GM18511 (cell line): ENCODE data around the gene SH3BP2.

Source experiments
- ATAC-seq: cut with Tn5 transposase; IDR thresholded peaks from one replicate; pipeline ENCODE4 v1.9.1; 2021; ENCODE audit warnings: mild to moderate bottlenecking, moderate library complexity; ENCODE audit not compliant: unreplicated experiment

The SH3BP2 gene

DNA sequence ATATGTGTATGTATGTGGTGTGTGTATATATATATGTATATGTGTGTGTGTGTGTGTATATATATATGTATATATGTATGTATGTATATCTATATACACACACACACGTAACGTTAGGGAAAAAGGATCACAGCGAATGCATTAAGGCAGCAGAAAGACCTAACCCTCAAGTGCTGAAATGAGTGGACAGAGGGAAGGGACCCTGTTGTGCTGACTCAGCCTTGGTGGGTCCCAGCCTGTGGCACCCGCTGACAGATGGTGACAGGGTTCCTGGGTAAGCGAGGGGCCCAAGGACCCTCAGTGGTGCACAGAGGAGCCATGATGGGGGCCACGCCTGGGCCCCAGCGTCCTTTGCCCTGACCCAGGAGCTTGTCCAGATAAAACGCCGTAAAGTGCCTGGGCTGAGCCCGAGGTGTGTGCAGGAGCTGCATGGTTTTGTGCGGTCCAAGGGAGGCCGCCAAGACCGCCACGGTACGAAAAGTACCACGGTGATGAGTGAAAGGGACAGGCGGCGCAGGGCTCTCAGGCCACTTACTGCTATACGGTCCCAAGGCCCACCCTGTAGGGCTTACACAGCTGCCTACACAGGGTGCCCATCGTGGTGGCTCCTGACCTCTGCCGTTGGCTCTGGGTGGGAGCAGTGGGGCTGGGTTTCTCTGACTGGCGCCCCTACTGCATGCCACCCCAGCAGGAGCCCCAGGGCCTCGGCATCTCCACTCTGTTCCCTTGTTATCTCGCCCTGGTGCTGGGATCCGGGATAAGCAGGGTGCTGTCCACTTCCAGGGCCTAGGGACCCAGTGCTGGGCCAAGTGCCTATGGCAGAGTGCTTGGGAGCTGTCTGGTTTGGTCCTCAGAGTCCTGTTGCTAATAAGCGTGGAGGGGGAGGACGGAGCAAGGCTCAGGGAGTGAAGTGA, 10.0 kb downstream of the SH3BP2 start:
- ATAC-seq: no peak

DNA sequence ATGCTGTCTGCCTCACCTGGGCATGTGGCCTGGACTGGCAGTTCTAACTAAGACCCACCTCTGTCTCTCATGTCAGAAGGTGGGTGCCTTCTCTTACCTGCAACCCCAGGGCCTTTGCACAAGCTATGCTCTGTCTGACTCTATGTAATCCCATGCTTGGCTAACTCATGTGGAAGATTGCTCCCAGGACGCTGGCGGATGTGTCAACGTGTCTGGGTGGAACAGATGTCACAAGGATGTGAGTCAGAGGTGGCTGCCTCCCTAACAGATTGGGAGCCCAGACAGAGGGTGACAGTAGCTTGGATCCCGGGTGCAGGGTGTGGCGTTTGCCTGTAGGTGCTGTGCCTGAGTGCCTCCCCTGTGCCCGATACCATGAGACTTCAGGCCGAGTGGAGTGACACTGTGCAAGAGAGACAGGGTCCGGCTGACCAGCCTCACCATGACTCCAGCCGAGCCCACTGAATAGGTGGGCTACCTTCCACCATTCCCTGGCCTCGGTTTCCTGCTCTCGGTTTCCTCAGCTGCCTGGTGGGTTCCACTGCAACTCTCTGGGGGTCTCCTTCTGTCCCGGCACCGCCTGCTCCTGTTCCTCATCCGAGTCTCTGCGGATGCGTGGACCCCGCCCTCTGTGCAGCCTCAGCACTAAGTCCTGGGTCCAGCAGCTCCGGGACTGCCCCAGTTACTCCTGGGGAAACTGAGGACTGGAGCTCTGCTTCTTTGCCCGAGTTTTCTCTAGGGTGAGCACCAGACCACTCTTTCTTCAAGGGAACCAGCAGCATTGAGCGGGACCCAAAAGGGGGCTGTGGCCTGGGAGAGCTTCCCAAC, 11.0 kb downstream of the SH3BP2 start:
- ATAC-seq: no peak

DNA sequence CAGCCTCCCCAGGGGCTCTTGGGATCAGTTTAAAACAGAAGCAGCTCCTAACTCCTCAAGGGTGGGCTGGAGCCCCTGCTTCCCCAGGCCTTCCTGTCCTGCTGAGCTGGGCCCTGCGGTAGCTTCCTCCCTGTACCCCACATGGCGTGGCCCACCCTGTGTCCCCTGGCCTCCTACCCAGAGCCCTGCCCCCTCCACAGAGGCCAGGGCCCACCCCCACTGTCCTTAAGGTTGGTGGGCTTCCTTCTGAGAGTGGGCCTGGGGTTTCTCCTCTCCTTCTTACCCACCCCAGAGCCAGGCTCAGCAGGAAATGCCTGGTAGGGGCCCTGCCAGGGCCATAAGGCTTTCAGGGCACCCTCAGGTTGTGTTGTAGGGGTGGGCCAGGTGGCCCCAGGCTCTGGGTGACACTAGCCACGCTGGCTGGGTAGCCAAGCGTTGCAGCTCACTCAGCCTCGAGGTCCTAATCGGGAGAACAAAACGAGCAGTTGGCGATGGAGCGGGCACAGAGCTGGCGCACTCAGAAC, 11.6 kb downstream of the SH3BP2 start:
- no peak for ATAC-seq

DNA sequence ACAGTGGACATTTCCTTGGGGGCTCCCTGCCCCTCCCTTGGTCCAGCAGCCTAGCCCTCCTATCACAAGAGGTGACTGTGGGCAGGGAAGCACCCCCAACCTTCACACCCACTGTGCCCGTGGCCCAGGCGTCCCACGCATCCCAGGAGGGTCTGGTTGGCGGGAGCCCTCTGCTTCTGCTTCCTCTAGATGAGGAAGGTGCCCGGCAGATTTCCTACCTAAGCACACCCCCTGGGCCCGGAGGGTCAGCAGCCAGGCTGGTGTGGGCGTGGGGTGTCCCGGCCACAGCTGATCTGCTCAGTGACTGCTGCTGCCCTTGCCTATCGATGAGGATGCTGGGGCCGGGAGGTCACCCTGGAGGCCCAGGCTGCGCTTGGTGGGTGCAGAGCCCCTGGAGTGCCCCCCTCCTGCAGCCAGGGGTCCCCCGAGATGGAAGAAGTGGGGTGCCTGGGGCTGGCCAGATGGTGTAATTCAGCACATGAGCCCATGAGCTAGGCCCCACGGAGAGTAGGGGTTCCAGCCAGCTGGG, 12.2 kb downstream of the SH3BP2 start:
- no peak for ATAC-seq

DNA sequence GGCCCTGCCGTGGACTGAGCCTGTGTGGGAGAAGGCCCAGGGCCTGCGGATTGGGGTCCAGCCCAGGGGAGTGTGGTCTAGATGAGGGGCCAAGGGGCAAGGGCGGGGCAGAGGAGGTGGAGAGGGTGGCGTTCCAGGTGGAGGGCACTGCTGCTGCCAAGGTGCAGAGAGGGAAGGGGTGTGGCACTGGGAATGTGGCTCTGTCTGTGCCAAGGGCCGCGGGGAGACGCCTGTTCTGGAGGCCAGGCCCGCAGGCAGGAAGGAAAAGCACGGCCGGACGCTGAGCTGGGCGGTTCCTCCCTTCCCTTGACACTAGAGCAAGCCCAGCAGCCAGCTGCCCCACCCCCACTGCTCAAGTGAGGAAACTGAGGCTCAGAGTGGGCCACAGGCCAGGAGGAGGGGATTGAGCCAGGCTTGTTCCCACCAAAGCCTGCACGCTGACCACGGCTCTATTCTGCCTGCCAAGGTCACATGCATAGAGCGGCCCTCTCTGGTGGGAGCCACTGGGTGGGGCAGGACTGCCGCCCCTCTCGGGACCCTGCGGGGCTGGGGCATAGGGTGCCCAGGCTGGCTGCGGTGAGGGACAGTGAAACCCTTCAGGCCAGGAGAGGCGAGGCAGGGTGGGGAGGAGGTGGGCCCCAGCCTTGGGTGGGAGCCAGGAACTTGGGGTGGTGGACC, 13.0 kb downstream of the SH3BP2 start:
- ATAC-seq: no peak

DNA sequence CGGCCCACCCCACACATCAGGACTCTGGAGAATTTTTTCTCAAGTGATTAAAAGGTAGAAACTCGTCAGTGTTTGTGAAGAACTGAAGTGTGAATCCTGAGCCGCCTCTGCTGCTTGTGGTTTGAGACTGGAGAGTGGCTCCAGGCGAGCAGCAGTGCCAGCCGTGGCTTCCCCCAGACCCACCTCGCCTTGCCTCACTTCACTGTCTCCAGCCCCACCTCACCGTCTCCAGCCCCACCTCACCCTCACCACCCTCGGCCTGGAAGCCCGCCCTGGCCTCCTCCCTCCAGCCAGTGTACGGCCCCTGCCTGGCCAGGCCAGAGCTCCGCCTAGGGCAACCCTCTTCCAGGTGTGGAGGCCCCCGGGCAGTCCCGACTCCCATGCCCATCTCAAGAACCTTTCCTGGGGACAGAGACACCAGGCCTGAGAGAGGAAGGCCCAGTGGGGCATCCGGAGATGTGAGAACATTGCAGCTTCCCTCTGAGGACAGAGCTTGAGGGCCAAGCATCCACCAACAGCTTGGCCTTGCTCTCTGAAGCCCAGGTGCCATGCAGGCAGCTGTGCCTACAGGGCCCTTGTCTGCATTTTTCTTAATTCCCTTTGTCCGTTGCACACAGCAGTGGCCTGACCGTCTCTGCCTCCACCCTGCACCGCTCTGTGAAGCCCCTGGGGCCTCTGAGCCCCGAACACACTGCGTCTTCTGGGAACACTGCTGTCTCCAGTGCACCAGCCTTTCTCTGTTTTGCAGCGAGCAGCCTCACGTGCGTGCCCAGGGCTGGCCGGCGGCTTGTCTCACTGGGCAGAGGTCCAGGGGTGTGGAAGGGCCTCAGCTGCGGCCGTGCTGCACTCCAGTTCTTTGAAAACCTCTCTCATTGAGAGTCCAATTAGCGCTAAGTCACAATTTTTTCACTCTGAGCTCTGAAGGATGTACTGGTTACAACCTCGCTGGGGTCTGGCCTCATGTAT, 13.8 kb downstream of the SH3BP2 start:
- ATAC-seq: no peak

DNA sequence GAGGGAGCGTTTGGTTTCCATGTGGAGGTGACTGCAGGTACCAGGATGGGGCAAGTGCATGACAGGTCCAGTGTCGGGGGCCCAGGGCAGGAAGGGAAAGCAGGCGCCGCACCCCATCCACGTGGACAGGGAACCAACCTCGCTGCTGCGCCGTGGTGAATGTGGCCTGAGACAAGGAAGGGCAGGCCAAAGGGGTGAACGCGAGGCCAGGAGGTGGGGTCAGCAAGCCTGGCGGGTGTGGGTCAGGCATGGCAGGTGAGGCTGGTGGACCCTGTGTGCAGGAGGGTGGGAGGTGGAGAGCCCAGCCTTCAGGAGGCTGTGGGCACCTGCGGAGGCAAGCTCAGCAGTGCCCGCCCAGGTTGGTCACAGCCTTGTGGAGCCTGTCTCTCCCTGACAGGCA, 14.7 kb downstream of the SH3BP2 start:
- no peak for ATAC-seq

DNA sequence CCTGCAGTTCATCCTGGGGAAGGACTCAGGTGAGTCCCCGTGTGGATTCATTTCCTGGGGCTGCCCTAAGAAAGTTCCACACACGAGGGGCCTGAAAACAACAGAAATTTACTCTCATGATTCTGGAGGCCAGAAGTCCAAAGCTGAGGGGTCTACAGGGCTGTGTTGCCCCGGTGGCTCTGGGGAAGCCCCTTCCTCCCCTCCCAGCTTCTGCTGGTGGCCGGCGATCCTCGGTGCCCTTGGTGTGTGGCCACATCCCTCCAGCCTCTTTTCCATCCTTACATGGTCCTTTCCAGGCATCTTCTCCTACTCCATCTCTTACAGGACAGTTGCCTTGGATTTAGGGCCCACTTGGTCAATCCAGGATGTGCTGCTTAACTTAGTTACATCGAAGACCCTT, 15.1 kb downstream of the SH3BP2 start:
- no peak for ATAC-seq

DNA sequence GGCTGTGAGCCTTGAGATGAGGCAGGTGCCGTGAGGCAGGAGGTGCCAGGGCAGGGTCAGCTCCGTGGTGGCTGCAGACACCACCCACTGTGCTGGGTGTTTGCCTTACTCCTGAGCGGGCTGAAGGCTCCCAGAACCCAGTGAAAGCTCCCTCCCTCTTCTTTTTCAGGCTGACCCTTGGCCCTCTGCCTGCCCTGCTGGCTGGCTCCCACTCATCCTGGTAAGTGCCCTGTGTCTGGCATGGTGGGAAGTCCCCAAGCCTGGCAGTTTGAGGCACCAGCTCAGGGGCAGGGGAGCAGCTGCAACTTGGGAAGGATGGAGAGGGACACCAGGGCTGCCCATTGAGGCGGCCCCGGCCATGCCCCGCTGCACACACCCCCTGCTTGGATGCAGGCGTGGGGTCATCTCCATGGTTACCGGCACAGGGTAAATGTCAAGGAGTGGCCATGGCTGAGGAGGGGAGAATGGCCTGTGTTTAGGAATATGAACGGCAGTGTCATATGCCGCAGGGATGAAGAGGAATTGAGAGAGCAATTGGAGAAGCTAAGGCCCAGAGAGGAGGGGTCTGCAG, 16.8 kb downstream of the SH3BP2 start:
- ATAC-seq: no peak

DNA sequence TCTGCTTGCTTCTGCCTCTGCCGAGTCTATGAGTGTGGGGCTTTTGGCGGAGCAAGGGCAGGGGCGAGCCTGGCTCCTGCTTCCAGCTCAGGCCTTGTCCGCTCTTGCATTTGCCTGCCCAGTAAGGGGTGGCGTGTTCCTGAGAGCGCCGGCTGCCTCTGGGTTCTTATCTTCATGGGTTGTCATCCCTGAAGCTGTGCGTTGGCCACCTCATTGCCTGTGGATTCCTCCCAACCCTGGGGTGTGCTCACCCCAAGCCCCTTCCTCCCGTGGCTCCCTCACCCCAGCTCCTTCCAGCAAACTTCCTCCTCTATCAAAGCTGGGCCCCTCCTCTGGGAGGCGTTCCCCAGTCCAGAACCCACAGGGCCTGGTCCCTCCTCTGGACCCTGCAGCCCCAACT, 17.5 kb downstream of the SH3BP2 start:
- no peak for ATAC-seq

DNA sequence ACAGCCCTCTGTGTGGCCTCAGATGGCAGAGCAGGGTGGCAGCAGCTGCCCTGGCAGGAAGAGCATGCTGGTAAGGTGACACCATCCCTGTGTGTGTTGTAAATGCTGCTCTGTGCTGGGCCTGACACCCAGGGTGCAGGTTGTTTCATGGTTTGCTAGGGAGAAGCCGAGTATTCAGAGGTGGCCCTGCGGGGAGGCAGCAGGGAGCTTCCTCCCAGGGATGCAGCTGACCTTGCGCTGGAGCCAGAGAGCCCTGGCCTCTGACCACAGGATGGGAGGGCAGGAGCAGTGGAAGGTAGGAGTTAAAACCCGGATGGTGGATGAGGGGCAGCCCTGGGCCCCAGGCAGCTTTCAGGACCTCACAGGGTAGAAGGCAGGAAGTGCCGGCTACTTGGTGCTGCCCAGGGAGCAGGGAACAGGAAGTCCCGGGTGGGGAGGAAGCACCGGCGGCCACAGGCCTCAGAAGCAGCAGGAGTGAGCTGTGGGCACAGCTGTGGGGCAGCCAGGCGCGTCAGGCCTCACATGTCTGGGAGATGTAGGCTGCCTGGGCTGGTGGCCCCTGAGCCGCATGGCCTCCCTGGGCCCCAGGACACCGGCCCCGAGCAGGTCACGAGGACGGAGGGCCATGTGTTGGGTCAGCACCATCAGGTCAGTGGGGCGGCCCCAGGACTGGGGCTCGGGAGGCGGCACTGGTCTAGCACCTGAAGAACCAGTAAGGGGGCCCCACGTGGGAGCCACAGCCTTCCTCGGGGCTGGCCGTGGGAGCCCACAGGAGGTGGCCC, 19.1 kb downstream of the SH3BP2 start:
- peak; percentile 78 for ATAC-seq

DNA sequence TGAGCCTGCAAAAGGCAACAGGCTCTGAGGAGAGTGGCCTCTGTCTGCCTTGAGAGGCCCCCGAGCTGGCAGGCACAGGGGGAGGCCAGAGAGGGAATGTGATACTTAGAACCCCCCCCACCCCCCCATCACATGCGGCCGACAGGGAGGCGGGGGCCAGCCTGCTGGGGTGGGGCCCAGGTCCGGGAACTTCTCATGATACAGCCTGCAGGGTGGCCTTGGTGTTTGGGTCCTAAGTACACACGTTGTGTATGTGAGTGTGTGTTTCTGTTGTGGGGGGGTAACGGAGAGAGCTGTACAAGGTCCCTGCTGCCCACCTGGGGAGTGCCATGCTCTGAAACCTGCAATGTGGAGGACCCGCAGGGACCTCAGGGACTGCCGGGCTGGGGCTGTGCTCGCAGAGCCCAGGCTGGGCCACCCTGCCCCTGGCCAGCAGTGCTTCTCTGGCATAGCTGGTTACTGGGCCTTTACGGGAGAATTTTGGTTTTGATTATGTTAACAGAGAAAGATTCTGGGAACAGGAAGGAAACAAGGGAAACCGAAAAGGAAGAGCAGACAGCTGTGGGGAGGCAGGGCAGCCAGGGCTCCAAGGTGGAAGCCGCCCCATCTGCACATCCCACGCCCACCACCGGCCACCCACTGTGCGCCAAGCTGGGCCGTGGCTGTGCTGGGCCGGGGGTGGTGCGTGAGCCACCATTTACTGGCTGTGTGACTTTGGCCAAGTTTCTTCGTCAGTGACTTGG, 19.9 kb downstream of the SH3BP2 start:
- peak; percentile 21 for ATAC-seq

DNA sequence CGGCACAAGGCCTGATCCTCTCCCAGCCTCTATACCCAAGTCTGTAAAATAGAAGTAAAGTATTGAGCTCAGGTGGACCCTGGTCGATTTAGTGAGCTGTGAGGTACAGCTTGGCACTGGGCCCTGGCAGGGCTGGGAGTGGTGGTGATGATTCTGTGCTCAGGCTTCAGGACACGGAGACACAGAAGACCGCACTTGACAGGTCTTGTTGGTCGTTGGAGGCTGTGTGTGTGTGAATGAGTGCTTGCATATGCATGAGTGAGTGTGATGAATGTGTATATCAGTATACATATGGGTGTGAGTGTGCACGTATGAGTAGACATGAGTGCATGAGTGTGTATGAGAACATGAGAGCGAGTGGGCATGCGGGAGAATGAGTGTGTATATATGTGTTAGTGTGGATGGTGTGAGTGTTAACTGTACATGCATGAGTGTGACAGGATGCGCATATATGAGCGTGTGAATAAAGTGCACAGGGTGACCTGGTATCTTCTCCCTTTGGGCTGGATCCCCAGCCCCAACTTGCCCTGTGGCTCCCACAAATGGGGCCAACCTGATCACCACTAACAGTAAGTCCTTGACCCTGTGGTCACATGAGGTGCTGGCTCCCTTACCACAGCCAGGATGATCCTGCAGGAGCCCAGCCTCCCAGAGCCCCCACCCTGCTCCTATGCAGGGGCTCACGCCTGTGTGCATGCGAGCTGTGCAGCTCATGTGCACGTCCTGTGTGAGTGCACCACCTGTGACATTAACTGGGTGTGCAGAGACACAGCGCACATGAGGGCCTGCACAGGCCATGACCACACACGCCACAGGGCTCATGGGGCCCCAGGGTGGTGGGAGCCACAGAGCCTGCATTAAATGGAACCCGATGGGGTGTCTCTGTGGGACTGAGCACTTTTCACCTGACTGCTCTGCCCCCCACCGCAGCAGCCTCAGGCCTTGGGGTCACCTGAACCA, 20.8 kb downstream of the SH3BP2 start:
- ATAC-seq: no peak

DNA sequence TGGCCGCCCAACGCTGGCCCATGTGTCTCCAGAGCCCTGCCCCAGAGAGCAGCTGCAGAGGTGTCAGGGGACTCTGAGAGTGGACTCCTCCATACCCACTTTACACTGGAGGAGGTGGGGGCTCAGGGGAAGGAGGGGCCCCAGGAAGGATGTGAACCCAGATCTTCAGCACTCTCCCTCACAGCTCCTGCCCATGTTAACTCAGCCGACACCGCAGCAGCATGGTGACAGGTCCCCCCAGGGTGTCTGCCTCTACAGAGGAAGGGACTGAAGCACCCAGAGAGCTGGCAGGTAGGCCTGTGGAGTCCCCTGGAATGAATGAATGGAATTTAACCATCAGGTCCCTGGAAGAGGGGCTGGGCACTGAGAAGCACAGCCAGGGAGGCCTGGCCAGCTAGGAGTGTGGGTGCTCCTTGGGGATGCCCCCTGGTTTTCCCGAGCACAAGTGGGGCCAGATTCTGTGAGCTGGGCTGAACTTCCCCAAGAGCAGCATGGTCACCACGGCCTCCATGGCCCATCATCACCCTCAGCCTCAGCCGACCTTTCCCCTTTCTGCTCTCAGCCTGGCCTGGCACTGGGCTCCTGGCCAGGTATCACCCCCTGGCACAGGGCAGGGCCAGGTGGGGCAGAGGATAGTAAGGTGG, 21.9 kb downstream of the SH3BP2 start:
- ATAC-seq: no peak

DNA sequence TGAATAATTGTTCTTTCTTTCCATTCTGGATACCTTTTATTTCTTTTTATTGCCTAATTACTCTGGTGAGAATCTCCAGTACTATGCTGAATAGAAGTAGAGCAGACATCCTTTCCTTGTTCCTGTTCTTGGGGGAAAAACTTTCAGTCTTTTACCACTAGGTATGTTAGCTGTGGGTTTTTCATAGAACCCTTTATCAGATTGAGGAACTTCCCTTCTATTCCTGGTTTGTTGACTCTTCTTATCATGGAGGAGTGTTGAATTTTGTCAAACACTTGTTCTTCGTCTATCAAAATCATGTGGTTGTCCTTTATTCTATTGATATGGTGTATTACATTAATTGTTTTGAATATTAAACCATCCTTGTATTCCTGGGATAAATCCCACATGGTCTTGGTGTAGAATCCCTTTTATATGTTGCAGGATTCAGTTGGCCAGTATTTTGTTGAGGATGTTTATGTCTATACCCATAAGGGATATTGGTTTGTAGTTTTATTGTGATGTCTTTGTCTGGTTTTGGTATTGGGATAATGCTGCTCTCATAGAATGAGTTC, 23.6 kb downstream of the SH3BP2 start:
- no peak for ATAC-seq

DNA sequence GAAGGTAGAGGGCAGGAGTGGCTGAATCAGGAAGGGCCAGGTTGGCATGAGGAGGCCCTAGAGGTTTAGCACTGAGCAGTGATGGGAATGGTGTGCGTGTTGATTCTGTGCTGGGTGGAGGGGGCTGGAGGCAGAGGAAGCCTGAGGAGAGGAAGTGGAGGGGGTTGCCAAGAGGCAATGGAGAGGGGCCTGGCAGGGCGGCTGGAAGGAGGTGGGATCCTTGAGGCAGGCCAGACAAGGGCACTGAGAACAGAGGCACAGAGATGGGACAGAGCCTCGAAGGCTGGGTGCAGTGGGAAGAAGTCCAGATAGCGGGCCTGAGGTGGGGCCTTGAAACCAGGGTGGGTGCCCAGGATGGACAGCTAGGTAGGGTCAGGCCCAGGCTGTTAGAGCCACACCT, 24.3 kb downstream of the SH3BP2 start:
- ATAC-seq: no peak
